NCI-H82 (cell line): ENCODE measurements around the gene BEND5.

Experiments used
- DNase-seq: peaks from one replicate; lab custom pipeline; 2025; lab: John Stamatoyannopoulos, UW

The BEND5 gene

GRCh38 chr1:48720929-48721328, 55.8 kb downstream of the BEND5 start:
- DNase-seq, result no peak

- DNase-seq, result no peak
Observed at GRCh38 chr1:48718705-48719104, 58.0 kb downstream of the BEND5 start.

GRCh38 chr1:48718116-48718630, 58.5 kb downstream of the BEND5 start:
- no peak for DNase-seq

GRCh38 chr1:48717082-48717481, 59.6 kb downstream of the BEND5 start:
- no peak for DNase-seq

GRCh38 chr1:48715921-48716320, 60.8 kb downstream of the BEND5 start:
- no peak for DNase-seq

- no peak for DNase-seq
Observed at GRCh38 chr1:48710915-48711314, 65.8 kb downstream of the BEND5 start.

- DNase-seq, result no peak
Observed at GRCh38 chr1:48710318-48710717, 66.4 kb downstream of the BEND5 start.

- DNase-seq, result no peak
Observed at GRCh38 chr1:48704736-48705135, 72.0 kb downstream of the BEND5 start.

GRCh38 chr1:48701445-48701844, 75.2 kb downstream of the BEND5 start:
- DNase-seq, result no peak

GRCh38 chr1:48697066-48697707, 79.5 kb downstream of the BEND5 start:
- DNase-seq, result peak; percentile 92

GRCh38 chr1:48695161-48695560, 81.5 kb downstream of the BEND5 start:
- DNase-seq, result peak; percentile 44

- DNase-seq, result no peak
Observed at GRCh38 chr1:48693674-48694320, 82.9 kb downstream of the BEND5 start.

GRCh38 chr1:48693180-48693579, 83.5 kb downstream of the BEND5 start:
- DNase-seq, result no peak

GRCh38 chr1:48692235-48692634, 84.5 kb downstream of the BEND5 start:
- no peak for DNase-seq

- DNase-seq, result no peak
Observed at GRCh38 chr1:48691429-48692001, 85.2 kb downstream of the BEND5 start.

- peak; percentile 62 for DNase-seq
Observed at GRCh38 chr1:48688102-48688760, 88.5 kb downstream of the BEND5 start.

- no peak for DNase-seq
Observed at GRCh38 chr1:48687282-48688045, 89.2 kb downstream of the BEND5 start.

- no peak for DNase-seq
Observed at GRCh38 chr1:48686159-48686558, 90.5 kb downstream of the BEND5 start.

- DNase-seq, result no peak
Observed at GRCh38 chr1:48684381-48684780, 92.3 kb downstream of the BEND5 start.

- no peak for DNase-seq
Observed at GRCh38 chr1:48683839-48684238, 92.9 kb downstream of the BEND5 start.

- peak; percentile 90 for DNase-seq
Observed at GRCh38 chr1:48681476-48682305, 95.0 kb downstream of the BEND5 start.
